H1 (cell line): Measurements from ENCODE around the gene FBXO8. TPM values are rescaled to one million over a fixed set of nuclear protein-coding genes. Genes with fewer than 3 reads are reported as not detected.

Source experiments
- CTCF ChIA-PET: fragments of 300-600 bp; sonication (Branson Sonifier 250); formaldehyde crosslinking; loops from one replicate; lab custom pipeline; 2021; ENCODE audit not compliant: partially characterized antibody; lab: Charles Lee
- POLR2A ChIA-PET: fragments of 300-600 bp; sonication (Branson Sonifier 250); formaldehyde crosslinking; loops from one replicate; lab custom pipeline; 2021; ENCODE audit warnings: inconsistent platforms; ENCODE audit not compliant: partially characterized antibody; lab: Charles Lee
- DNase-seq, 2 experiments: peaks; one replicate each; pipeline versions ENCODE4 v3.0.0 to v3.0.0-alpha.2; 2010 to 2022; ENCODE audit warnings: low spot score in 2 of 2, low read depth in 1 of 2, mixed read lengths in 1 of 2
- FAIRE-seq: peaks from 2 replicates; lab custom pipeline; 2011; peaks lifted over from hg19 to GRCh38; lab: Jason Lieb, UNC
- H2AFZ ChIP-seq: 2 replicates; pipeline ENCODE4 v1.8.1; 2012; ENCODE audit warnings: low read length, inconsistent platforms
- H2AK5ac ChIP-seq: 2 replicates; pipeline ENCODE4 v1.6.1; 2013; ENCODE audit warnings: low read depth, low read length
- H2BK120ac ChIP-seq: replicated peaks from 2 replicates; pipeline ENCODE3; 2013; ENCODE audit warnings: low read depth, low read length, inconsistent platforms
- H2BK12ac ChIP-seq: 2 replicates; pipeline ENCODE4 v1.6.1; 2013; ENCODE audit warnings: low read depth, low read length
- H2BK15ac ChIP-seq: 2 replicates; pipeline ENCODE4 v1.6.1; 2013; ENCODE audit warnings: low read length
- H2BK20ac ChIP-seq: 2 replicates; pipeline ENCODE4 v1.6.1; 2013; ENCODE audit warnings: low read length
- H2BK5ac ChIP-seq: 2 replicates; pipeline ENCODE4 v1.6.1; 2013; ENCODE audit warnings: low read depth, low read length
- H3K14ac ChIP-seq: 2 replicates; pipeline ENCODE4 v1.6.1; 2013; ENCODE audit warnings: inconsistent platforms; ENCODE audit not compliant: insufficient read length
- H3K18ac ChIP-seq: 2 replicates; pipeline ENCODE4 v1.6.1; 2013; ENCODE audit warnings: low read length; ENCODE audit errors: extremely low read depth
- H3K23ac ChIP-seq: 2 replicates; pipeline ENCODE4 v1.6.1; 2013; ENCODE audit warnings: inconsistent platforms; ENCODE audit not compliant: insufficient read length
- H3K23me2 ChIP-seq: 2 replicates; pipeline ENCODE4 v1.6.1; 2013; ENCODE audit warnings: low read depth, low read length
- H3K27ac ChIP-seq: 2 replicates; pipeline ENCODE4 v1.6.1; 2011; ENCODE audit warnings: low read depth, low read length, inconsistent platforms
- H3K27me3 ChIP-seq, 4 experiments: replicated peaks in 1 of 4; 1 replicate in 1 of 4; 2 replicates in 3 of 4; pipeline versions ENCODE4 v1.6.1 to v1.8.1; 2011 to 2013; ENCODE audit warnings: low read length in 3 of 4, mild to moderate bottlenecking in 3 of 4, inconsistent platforms in 2 of 4, mixed read lengths in 2 of 4, moderate library complexity in 1 of 4; ENCODE audit not compliant: control insufficient read depth in 3 of 4, insufficient read depth in 3 of 4; ENCODE audit errors: extremely low read depth in 1 of 4
- H3K36me3 ChIP-seq, 4 experiments: 2 replicates each; pipeline versions ENCODE4 v1.6.1 to v1.8.1; 2011 to 2013; ENCODE audit warnings: mild to moderate bottlenecking in 4 of 4, low read length in 3 of 4, moderate library complexity in 2 of 4, control low read depth in 1 of 4, inconsistent platforms in 1 of 4; ENCODE audit not compliant: insufficient read depth in 4 of 4, control insufficient read depth in 2 of 4
- H3K4ac ChIP-seq: replicated peaks from 2 replicates; pipeline ENCODE3; 2013; ENCODE audit warnings: low read length, low read depth, mixed read lengths, inconsistent platforms; ENCODE audit not compliant: insufficient read length
- H3K4me1 ChIP-seq, 4 experiments: replicated peaks in 1 of 4; 1 replicate in 1 of 4; 2 replicates in 3 of 4; pipeline versions ENCODE4 v1.6.1 to v1.8.1; 2011 to 2013; ENCODE audit warnings: low read length in 3 of 4, inconsistent platforms in 2 of 4, mixed read lengths in 1 of 4; ENCODE audit not compliant: insufficient read depth in 4 of 4, control insufficient read depth in 3 of 4
- H3K4me2 ChIP-seq, 2 experiments: 2 replicates each; pipeline versions ENCODE4 v1.6.1 to v1.8.1; 2011 to 2013; ENCODE audit warnings: low read depth in 2 of 2, low read length in 2 of 2, control low read depth in 1 of 2, inconsistent platforms in 1 of 2, mild to moderate bottlenecking in 1 of 2; ENCODE audit not compliant: insufficient read depth in 1 of 2
- H3K4me3 ChIP-seq, 4 experiments: fragments of 200-600, 300-600 bp in 1 of 4; sonication (generic), shearing (Covaris generic), sonication (Bioruptor Twin) in 1 of 4; 2 replicates each; pipeline versions ENCODE4 v1.5.1 to v1.8.1; 2011 to 2016; ENCODE audit warnings: low read length in 4 of 4, low read depth in 3 of 4, control low read depth in 2 of 4, inconsistent platforms in 2 of 4, mild to moderate bottlenecking in 2 of 4, mixed read lengths in 1 of 4, moderate library complexity in 1 of 4; ENCODE audit not compliant: insufficient read depth in 2 of 4; ENCODE audit errors: extremely low read depth in 1 of 4
- H3K56ac ChIP-seq: replicated peaks from 2 replicates; pipeline ENCODE3; 2013; ENCODE audit warnings: low read depth, mild to moderate bottlenecking, mixed read lengths, low read length, inconsistent platforms; ENCODE audit not compliant: insufficient read length
- H3K79me1 ChIP-seq: 2 replicates; pipeline ENCODE4 v1.6.1; 2013; ENCODE audit warnings: low read depth, low read length, control low read depth
- H3K79me2 ChIP-seq, 2 experiments: 2 replicates each; pipeline versions ENCODE4 v1.6.1 to v1.8.1; 2012 to 2013; ENCODE audit warnings: low read length in 2 of 2, mild to moderate bottlenecking in 2 of 2, inconsistent platforms in 1 of 2; ENCODE audit not compliant: insufficient read depth in 2 of 2, control insufficient read depth in 1 of 2
- H3K9ac ChIP-seq, 4 experiments: replicated peaks in 1 of 4; 1 replicate in 1 of 4; 2 replicates in 3 of 4; pipeline versions ENCODE4 v1.6.1 to v1.8.1; 2011 to 2013; ENCODE audit warnings: low read depth in 3 of 4, low read length in 3 of 4, control low read depth in 2 of 4, mild to moderate bottlenecking in 2 of 4, moderate library complexity in 2 of 4, inconsistent platforms in 1 of 4; ENCODE audit errors: extremely low read depth in 1 of 4
- H3K9me3 ChIP-seq, 2 experiments: 2 replicates each; pipeline versions ENCODE4 v1.6.1 to v1.8.1; 2012 to 2013; ENCODE audit warnings: mild to moderate bottlenecking in 2 of 2, moderate library complexity in 2 of 2, control low read depth in 1 of 2, inconsistent platforms in 1 of 2, low read depth in 1 of 2, low read length in 1 of 2, mixed read lengths in 1 of 2; ENCODE audit not compliant: insufficient read depth in 2 of 2
- H4K20me1 ChIP-seq, 2 experiments: replicated peaks in 1 of 2; 2 replicates each; pipeline versions ENCODE3 to v1.8.1; 2011 to 2013; ENCODE audit warnings: inconsistent platforms in 2 of 2, low read length in 2 of 2, mild to moderate bottlenecking in 1 of 2; ENCODE audit not compliant: insufficient read depth in 2 of 2, control insufficient read depth in 1 of 2
- H4K5ac ChIP-seq: 2 replicates; pipeline ENCODE4 v1.6.1; 2013; ENCODE audit warnings: low read length, low read depth, mixed read lengths, inconsistent platforms; ENCODE audit not compliant: insufficient read length
- H4K8ac ChIP-seq: 2 replicates; pipeline ENCODE4 v1.8.0; 2013; ENCODE audit warnings: mild to moderate bottlenecking, moderate library complexity, low read length, inconsistent platforms; ENCODE audit not compliant: insufficient read depth; ENCODE audit errors: extremely low read depth
- H4K91ac ChIP-seq: replicated peaks from 2 replicates; pipeline ENCODE3; 2013; ENCODE audit warnings: low read length, mixed read lengths, inconsistent platforms; ENCODE audit not compliant: insufficient read length
- JUN ChIP-seq: IDR thresholded peaks from 2 replicates; pipeline ENCODE4 v1.6.1; 2011; ENCODE audit warnings: low read depth, mild to moderate bottlenecking, improper control_type of control experiment, low read length
- PHF8 ChIP-seq: fragments of 200-600 bp; sonication (generic); conservative IDR thresholded peaks from 2 replicates; pipeline ENCODE4 v1.7.1; 2012; ENCODE audit warnings: low read depth, mild to moderate bottlenecking, inconsistent platforms, low read length, moderate library complexity
- RFX5 ChIP-seq: IDR thresholded peaks from 2 replicates; pipeline ENCODE4 v1.6.1; 2011; ENCODE audit warnings: low read depth, low read length, improper control_type of control experiment, borderline replicate concordance
- SAP30 ChIP-seq: fragments of 300-600 bp; sonication (generic); IDR thresholded peaks from 2 replicates; pipeline ENCODE4 v1.7.1; 2012; ENCODE audit warnings: low read length, moderate library complexity, mild to moderate bottlenecking, inconsistent platforms; ENCODE audit not compliant: insufficient read depth, insufficient replicate concordance
- TAF7 ChIP-seq: optimal IDR thresholded peaks from 2 replicates; pipeline ENCODE3; 2011; ENCODE audit warnings: low read depth, mild to moderate bottlenecking, inconsistent platforms, low read length, moderate library complexity, borderline replicate concordance
- TBP ChIP-seq: IDR thresholded peaks from 2 replicates; pipeline ENCODE4 v1.6.1; 2011; ENCODE audit warnings: low read depth, low read length, improper control_type of control experiment
- TCF12 ChIP-seq: IDR thresholded peaks from 2 replicates; pipeline ENCODE4 v1.6.1; 2011; ENCODE audit warnings: low read depth, mild to moderate bottlenecking, low read length
- TEAD4 ChIP-seq: IDR thresholded peaks from 2 replicates; pipeline ENCODE4 v1.6.1; 2012; ENCODE audit warnings: low read depth, low read length, inconsistent platforms, mixed read lengths
- ZNF274 ChIP-seq: IDR thresholded peaks from 2 replicates; pipeline ENCODE4 v1.7.0; 2012; ENCODE audit warnings: low read length, borderline replicate concordance; ENCODE audit errors: extremely low read depth
- WGBS, 2 experiments: shearing (Covaris generic) in 1 of 2; methylation state at CpG; one replicate each; pipeline versions ENCODE4 v1.1.6 to v1.1.7; 2013 to 2015; ENCODE audit warnings: low lambda C conversion rate in 2 of 2, mixed read lengths in 2 of 2, inconsistent platforms in 1 of 2, low coverage in 1 of 2, missing lambda C conversion rate in 1 of 2; ENCODE audit not compliant: insufficient replicate concordance in 2 of 2, insufficient coverage in 1 of 2, insufficient read length in 1 of 2; ENCODE audit errors: extremely low coverage in 1 of 2, missing lambda C conversion rate in 1 of 2; 5-methylcytosine and 5-hydroxymethylcytosine counted together
- polyA plus RNA-seq, 7 experiments: library from polyadenylated mRNA; depleted of rRNA in 3 of 7; stranded (reverse) in 5 of 7; unstranded in 2 of 7; fragments of >200 nt in 5 of 7; fragments of 200-250 nt in 2 of 7; gene quantifications; 1 replicate in 5 of 7; 2 replicates in 1 of 7; 4 replicates in 1 of 7; pipeline versions ENCODE4 v1.2.1 to v1.2.3, GENCODE V29; 2011 to 2013; ENCODE audit warnings: missing spikeins in 2 of 7, mixed read lengths in 2 of 7
- total RNA-seq: library from RNA; stranded (reverse); fragmentation: NEBNext Ultra II Directional; extraction: Animal tissue kit (Norgen Biotek cat#: 25700); gene quantifications from 2 replicates; pipeline ENCODE4 v1.2.1, GENCODE V29; 2021
- TF ChIP-seq, protein P1 (sequence below), 3 experiments: IDR thresholded peaks; 1 replicate in 2 of 3; 2 replicates in 1 of 3; pipeline versions ENCODE4 v1.5.1 to v1.6.1; 2011; ENCODE audit warnings: low read length in 3 of 3, mild to moderate bottlenecking in 3 of 3, inconsistent platforms in 2 of 3, low read depth in 1 of 3, moderate library complexity in 1 of 3; ENCODE audit not compliant: insufficient read depth in 1 of 3; ENCODE audit errors: control extremely low read depth in 1 of 3
- TF ChIP-seq, protein P2 (sequence below): IDR thresholded peaks from 2 replicates; pipeline ENCODE4 v1.6.1; 2011; ENCODE audit warnings: low read depth, mild to moderate bottlenecking, low read length; ENCODE audit not compliant: insufficient read depth

FBXO8 gene
- total and polyA plus RNA-seq, 2 of the 8 experiments (the other 6 are each of a cell fraction or from before 2014, with no cell fraction given), result 5.1 to 7.5 TPM

DNA sequence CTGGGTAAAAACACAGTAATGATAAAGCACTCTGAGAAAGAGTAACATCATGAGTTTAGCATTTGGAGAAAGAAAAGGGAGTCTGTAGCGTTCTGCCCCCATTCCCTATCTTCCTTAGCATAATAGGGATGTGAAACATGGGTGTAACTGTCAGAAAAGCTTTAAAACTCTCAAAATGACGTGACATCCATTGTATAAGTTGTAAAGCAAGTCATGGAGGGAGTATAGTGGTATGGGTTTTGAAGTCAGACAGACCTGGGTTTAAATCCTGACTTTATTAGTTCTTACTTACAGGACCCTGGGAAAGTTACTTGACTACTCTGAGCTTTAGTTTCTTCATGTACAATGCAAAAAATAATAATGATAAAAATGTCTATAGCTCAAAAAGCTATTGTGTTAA is 17.1 kb downstream of the FBXO8 start:
- Histone ChIP-seq H3K14ac (no peak overlapping the region), H3K79me1 (no peaks in the 10 kb centered on the region), H2AK5ac (no peak overlapping the region), H3K9ac (no peak overlapping the region), H3K4me2 (no peak overlapping the region), H3K4me3 (no peak overlapping the region), H3K27ac (no peak overlapping the region), H2BK20ac (no peak overlapping the region), H3K9me3 (no peaks in the 10 kb centered on the region), H3K18ac (no peak overlapping the region), H3K56ac (no peak overlapping the region), H3K36me3 (no peaks in the 10 kb centered on the region), H4K91ac (no peak overlapping the region), H2BK15ac (no peak overlapping the region), H2BK12ac (no peak overlapping the region), H2AFZ (no peak overlapping the region), H3K4ac (no peak overlapping the region), H3K79me2 (no peaks in the 10 kb centered on the region), H4K20me1 (no peaks in the 10 kb centered on the region), H3K23ac (no peak overlapping the region), H3K23me2 (no peaks in the 10 kb centered on the region), H4K8ac (no peak overlapping the region), H3K27me3 (no peaks in the 10 kb centered on the region), H2BK5ac (no peak overlapping the region), H2BK120ac (no peak overlapping the region), H3K4me1 (no peaks in the 10 kb centered on the region), H4K5ac (no peak overlapping the region)
- ChIA-PET CTCF (interaction anchor here (0.6 to 1.8 kb wide), 5 partner anchors 15 to 48 kb away, joined by 3 to 4 read pairs (median 3); no protein-coding TSS in a partner anchor), POLR2A (interaction anchor here (0.6 to 1.1 kb wide), 2 partner anchors 17 to 614 kb away, joined by 3 read pairs; partner anchors contain the start of genes CEP44 and FBXO8)
- DNase-seq, result no peak
- no peak for FAIRE-seq
- WGBS, 2 experiments, result 88% methylated on average over 2 of the region's 2 CpGs; no CpG with 5 or more reads in 1 of the 2 experiments
- no peak for TF ChIP-seq SAP30
- TF ChIP-seq, protein P1, sequence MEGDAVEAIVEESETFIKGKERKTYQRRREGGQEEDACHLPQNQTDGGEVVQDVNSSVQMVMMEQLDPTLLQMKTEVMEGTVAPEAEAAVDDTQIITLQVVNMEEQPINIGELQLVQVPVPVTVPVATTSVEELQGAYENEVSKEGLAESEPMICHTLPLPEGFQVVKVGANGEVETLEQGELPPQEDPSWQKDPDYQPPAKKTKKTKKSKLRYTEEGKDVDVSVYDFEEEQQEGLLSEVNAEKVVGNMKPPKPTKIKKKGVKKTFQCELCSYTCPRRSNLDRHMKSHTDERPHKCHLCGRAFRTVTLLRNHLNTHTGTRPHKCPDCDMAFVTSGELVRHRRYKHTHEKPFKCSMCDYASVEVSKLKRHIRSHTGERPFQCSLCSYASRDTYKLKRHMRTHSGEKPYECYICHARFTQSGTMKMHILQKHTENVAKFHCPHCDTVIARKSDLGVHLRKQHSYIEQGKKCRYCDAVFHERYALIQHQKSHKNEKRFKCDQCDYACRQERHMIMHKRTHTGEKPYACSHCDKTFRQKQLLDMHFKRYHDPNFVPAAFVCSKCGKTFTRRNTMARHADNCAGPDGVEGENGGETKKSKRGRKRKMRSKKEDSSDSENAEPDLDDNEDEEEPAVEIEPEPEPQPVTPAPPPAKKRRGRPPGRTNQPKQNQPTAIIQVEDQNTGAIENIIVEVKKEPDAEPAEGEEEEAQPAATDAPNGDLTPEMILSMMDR (IDR thresholded peaks at IDR 0.05; ENCODE audit: control extremely low read depth in 1 of 3, insufficient read depth in 1 of 3, low read depth in 1 of 3, low read length in 3 of 3), result no peak
- no peak for TF ChIP-seq TAF7
- TF ChIP-seq JUN, result no peak
- no peak for TF ChIP-seq RFX5
- TF ChIP-seq ZNF274, result no peak
- no peak for TF ChIP-seq TBP
- TF ChIP-seq, protein P2, sequence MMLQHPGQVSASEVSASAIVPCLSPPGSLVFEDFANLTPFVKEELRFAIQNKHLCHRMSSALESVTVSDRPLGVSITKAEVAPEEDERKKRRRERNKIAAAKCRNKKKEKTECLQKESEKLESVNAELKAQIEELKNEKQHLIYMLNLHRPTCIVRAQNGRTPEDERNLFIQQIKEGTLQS, result no peak
- no peak for TF ChIP-seq TCF12
- TF ChIP-seq TEAD4, result no peak
- TF ChIP-seq PHF8, result no peak
